HUES48 (cell line): ENCODE data around the gene HRC.

Experiments
- H3K27ac ChIP-seq: one replicate; pipeline ENCODE4 v1.7.0; 2013; ENCODE audit warnings: low read depth, low read length, inconsistent platforms
- H3K27me3 ChIP-seq: 2 replicates; pipeline ENCODE4 v1.6.1; 2013; ENCODE audit warnings: mild to moderate bottlenecking, low read length; ENCODE audit not compliant: control insufficient read depth, insufficient read depth
- H3K36me3 ChIP-seq: 2 replicates; pipeline ENCODE4 v1.6.1; 2013; ENCODE audit warnings: low read length; ENCODE audit not compliant: control insufficient read depth, insufficient read depth
- H3K4me1 ChIP-seq: 2 replicates; pipeline ENCODE4 v1.6.1; 2013; ENCODE audit warnings: mild to moderate bottlenecking, low read length; ENCODE audit not compliant: control insufficient read depth, insufficient read depth
- H3K4me3 ChIP-seq: 2 replicates; pipeline ENCODE4 v1.5.1; 2013; ENCODE audit warnings: mild to moderate bottlenecking, low read depth, low read length
- H3K9ac ChIP-seq: 2 replicates; pipeline ENCODE4 v1.6.1; 2013; ENCODE audit warnings: mild to moderate bottlenecking, low read depth, low read length, moderate library complexity
- H3K9me3 ChIP-seq: 2 replicates; pipeline ENCODE4 v1.6.1; 2013; ENCODE audit warnings: low read length; ENCODE audit not compliant: control insufficient read depth, insufficient read depth

HRC gene

GRCh38 chr19:49155005-49155819, at the start of gene HRC:
HRC (minus strand) TSS chr19:49155396; CDS start chr19:49155237, 159 bp downstream.
- Histone ChIP-seq H3K9me3 (no peaks in the 10 kb centered on the region), H3K27ac (no peak within 1 kb of the TSS), H3K4me3 (no peak within 1 kb of the TSS), H3K9ac (no peak within 1 kb of the TSS), H3K36me3 (no peaks in the 10 kb centered on the region), H3K27me3 (peaks cover 26% of the 10 kb centered on the region), H3K4me1 (peaks cover 14% of the 10 kb centered on the region; the same call in 1 of the 2 replicates)

GRCh38 chr19:49201042-49201441, 45.8 kb upstream of the HRC start:
- Histone ChIP-seq H3K27ac (no peak overlapping the region), H3K4me1 (no peaks in the 10 kb centered on the region), H3K9me3 (no peaks in the 10 kb centered on the region), H3K36me3 (peaks cover 4% of the 10 kb centered on the region; the same call in 1 of the 2 replicates), H3K27me3 (no peaks in the 10 kb centered on the region), H3K9ac (no peak overlapping the region), H3K4me3 (no peak overlapping the region)

- H3K27ac ChIP-seq: no peak overlapping the region
- H3K9me3 ChIP-seq: no peaks in the 10 kb centered on the region
- no peaks in the 10 kb centered on the region for H3K27me3 ChIP-seq
- H3K9ac ChIP-seq: no peak overlapping the region
- H3K4me3 ChIP-seq: no peak overlapping the region
- no peaks in the 10 kb centered on the region for H3K4me1 ChIP-seq
- H3K36me3 ChIP-seq: peaks cover 4% of the 10 kb centered on the region; the same call in 1 of the 2 replicates
Measured at GRCh38 chr19:49200238-49200862, 45.2 kb upstream of the HRC start.

GRCh38 chr19:49196527-49197240, 41.5 kb upstream of the HRC start:
- Histone ChIP-seq H3K9ac (no peak overlapping the region), H3K27ac (no peak overlapping the region), H3K36me3 (peaks cover 4% of the 10 kb centered on the region; the same call in 1 of the 2 replicates), H3K9me3 (no peaks in the 10 kb centered on the region), H3K4me1 (no peaks in the 10 kb centered on the region), H3K4me3 (no peak overlapping the region), H3K27me3 (no peaks in the 10 kb centered on the region)

GRCh38 chr19:49194408-49194807, 39.2 kb upstream of the HRC start:
- no peaks in the 10 kb centered on the region for H3K27me3 ChIP-seq
- no peak overlapping the region for H3K4me3 ChIP-seq
- 0 out of 2 replicates have a peak, but pooled peaks cover 2% of the 10 kb centered on the region for H3K36me3 ChIP-seq
- no peak overlapping the region for H3K9ac ChIP-seq
- no peak overlapping the region for H3K27ac ChIP-seq
- no peaks in the 10 kb centered on the region for H3K9me3 ChIP-seq
- H3K4me1 ChIP-seq: no peaks in the 10 kb centered on the region

GRCh38 chr19:49193822-49194394, 38.7 kb upstream of the HRC start:
- H3K9me3 ChIP-seq: no peaks in the 10 kb centered on the region
- 0 out of 2 replicates have a peak, but pooled peaks cover 7% of the 10 kb centered on the region for H3K36me3 ChIP-seq
- no peak overlapping the region for H3K9ac ChIP-seq
- H3K4me3 ChIP-seq: no peak overlapping the region
- H3K27ac ChIP-seq: no peak overlapping the region
- H3K4me1 ChIP-seq: no peaks in the 10 kb centered on the region
- H3K27me3 ChIP-seq: no peaks in the 10 kb centered on the region

GRCh38 chr19:49190781-49191180, 35.6 kb upstream of the HRC start:
- Histone ChIP-seq H3K9me3 (no peaks in the 10 kb centered on the region), H3K27ac (no peak overlapping the region), H3K4me1 (no peaks in the 10 kb centered on the region), H3K36me3 (0 out of 2 replicates have a peak, but pooled peaks cover 8% of the 10 kb centered on the region), H3K4me3 (no peak overlapping the region), H3K9ac (no peak overlapping the region), H3K27me3 (no peaks in the 10 kb centered on the region)

GRCh38 chr19:49189259-49189658, 34.1 kb upstream of the HRC start:
- Histone ChIP-seq H3K36me3 (0 out of 2 replicates have a peak, but pooled peaks cover 8% of the 10 kb centered on the region), H3K9ac (no peak overlapping the region), H3K4me1 (no peaks in the 10 kb centered on the region), H3K9me3 (no peaks in the 10 kb centered on the region), H3K4me3 (no peak overlapping the region), H3K27ac (no peak overlapping the region), H3K27me3 (no peaks in the 10 kb centered on the region)

- Histone ChIP-seq H3K27me3 (no peaks in the 10 kb centered on the region), H3K9me3 (no peaks in the 10 kb centered on the region), H3K9ac (no peak overlapping the region), H3K36me3 (0 out of 2 replicates have a peak, but pooled peaks cover 8% of the 10 kb centered on the region), H3K4me1 (no peaks in the 10 kb centered on the region), H3K4me3 (no peak overlapping the region), H3K27ac (no peak overlapping the region)
Measured at GRCh38 chr19:49188626-49189200, 33.5 kb upstream of the HRC start.

- Histone ChIP-seq H3K4me1 (no peaks in the 10 kb centered on the region), H3K9ac (no peak overlapping the region), H3K4me3 (no peak overlapping the region), H3K27ac (no peak overlapping the region), H3K9me3 (no peaks in the 10 kb centered on the region), H3K36me3 (0 out of 2 replicates have a peak, but pooled peaks cover 8% of the 10 kb centered on the region), H3K27me3 (no peaks in the 10 kb centered on the region)
Measured at GRCh38 chr19:49186108-49186507, 30.9 kb upstream of the HRC start.
